Uterus (tissue), 2 donors: Measurements from ENCODE around the gene ADAMTSL1.

Source experiments
- POLR2A ChIP-seq, 2 donors: fragments of 450-650 bp; IDR thresholded peaks; one replicate each; pipeline ENCODE4 v1.6.1; 2016; ENCODE audit warnings: antibody characterized with exemption in 2 of 2, mild to moderate bottlenecking in 1 of 2, moderate library complexity in 1 of 2
- TF ChIP-seq, protein P1 (sequence below), 4 experiments: fragments of 200-600 bp in 2 of 4; fragments of 450-650 bp in 2 of 4; sonication (generic) in 2 of 4; IDR thresholded peaks; one replicate each; pipeline ENCODE4 v1.5.1; 2016 to 2019; ENCODE audit warnings: antibody characterized with exemption in 4 of 4, mild to moderate bottlenecking in 2 of 4, moderate library complexity in 1 of 4

DNA sequence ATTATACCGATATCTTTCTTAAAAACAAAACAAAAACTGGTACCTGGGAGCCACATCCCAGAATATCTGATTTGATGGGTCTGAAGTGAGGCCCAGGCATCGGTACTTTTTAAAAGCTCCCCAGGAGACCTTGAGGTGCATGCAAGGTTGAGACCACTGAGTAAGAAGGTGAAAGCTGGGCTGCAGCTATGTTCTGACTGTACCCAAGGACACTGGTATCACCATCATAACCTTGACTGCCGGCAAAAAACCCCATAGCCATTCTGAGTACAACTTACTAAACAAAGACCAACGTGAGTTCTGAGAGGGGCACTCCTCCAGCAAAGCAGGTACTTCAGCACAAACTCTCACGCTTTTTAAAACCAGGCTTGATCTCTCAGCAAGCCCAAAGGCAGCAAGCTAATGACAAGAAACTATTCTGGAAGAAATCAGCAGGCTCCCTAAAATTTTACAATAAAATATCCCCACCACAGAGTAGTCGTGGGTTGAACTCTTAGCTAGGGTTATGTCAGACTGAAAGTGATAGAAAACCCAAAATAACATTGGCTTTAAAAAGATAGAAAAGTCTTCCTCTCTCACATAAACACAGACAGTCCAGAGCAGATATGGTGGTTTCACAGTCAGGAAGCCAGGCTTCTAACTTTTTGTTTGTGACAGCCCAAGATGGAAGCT is 295.1 kb downstream of the ADAMTSL1 start:
- TF ChIP-seq, protein P1, sequence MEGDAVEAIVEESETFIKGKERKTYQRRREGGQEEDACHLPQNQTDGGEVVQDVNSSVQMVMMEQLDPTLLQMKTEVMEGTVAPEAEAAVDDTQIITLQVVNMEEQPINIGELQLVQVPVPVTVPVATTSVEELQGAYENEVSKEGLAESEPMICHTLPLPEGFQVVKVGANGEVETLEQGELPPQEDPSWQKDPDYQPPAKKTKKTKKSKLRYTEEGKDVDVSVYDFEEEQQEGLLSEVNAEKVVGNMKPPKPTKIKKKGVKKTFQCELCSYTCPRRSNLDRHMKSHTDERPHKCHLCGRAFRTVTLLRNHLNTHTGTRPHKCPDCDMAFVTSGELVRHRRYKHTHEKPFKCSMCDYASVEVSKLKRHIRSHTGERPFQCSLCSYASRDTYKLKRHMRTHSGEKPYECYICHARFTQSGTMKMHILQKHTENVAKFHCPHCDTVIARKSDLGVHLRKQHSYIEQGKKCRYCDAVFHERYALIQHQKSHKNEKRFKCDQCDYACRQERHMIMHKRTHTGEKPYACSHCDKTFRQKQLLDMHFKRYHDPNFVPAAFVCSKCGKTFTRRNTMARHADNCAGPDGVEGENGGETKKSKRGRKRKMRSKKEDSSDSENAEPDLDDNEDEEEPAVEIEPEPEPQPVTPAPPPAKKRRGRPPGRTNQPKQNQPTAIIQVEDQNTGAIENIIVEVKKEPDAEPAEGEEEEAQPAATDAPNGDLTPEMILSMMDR (IDR thresholded peaks at IDR 0.05) = no peak
- TF ChIP-seq POLR2A (IDR thresholded peaks at IDR 0.05) = no peak
